SIG-M5 (cell line): ENCODE results near the gene CSF2.

Source experiments
- DNase-seq: peaks from one replicate; lab custom pipeline; 2025; lab: John Stamatoyannopoulos, UW

The CSF2 gene

GRCh38 chr5:132054697-132055440 is 18.7 kb upstream of the CSF2 start:
- DNase-seq, result no peak

GRCh38 chr5:132055441-132055807 is 18.2 kb upstream of the CSF2 start:
- DNase-seq, result no peak

GRCh38 chr5:132055808-132056609 is 17.6 kb upstream of the CSF2 start:
- no peak for DNase-seq

- DNase-seq, result no peak
Measured at GRCh38 chr5:132056610-132057497, 16.7 kb upstream of the CSF2 start.

- DNase-seq, result no peak
Measured at GRCh38 chr5:132057498-132058255, 15.9 kb upstream of the CSF2 start.

- DNase-seq, result no peak
Measured at GRCh38 chr5:132058646-132059042, 14.9 kb upstream of the CSF2 start.

GRCh38 chr5:132059043-132059695 is 14.4 kb upstream of the CSF2 start:
- DNase-seq, result no peak

- DNase-seq, result no peak
Measured at GRCh38 chr5:132059696-132060500, 13.7 kb upstream of the CSF2 start.

- no peak for DNase-seq
Measured at GRCh38 chr5:132060501-132061161, 13.0 kb upstream of the CSF2 start, which contains the start of gene IL3. TSS of gene IL3 (plus strand) at chr5:132060655. CDS start at chr5:132060707, 52 bp downstream.

- DNase-seq, result no peak
Measured at GRCh38 chr5:132063090-132063911, 10.3 kb upstream of the CSF2 start.

GRCh38 chr5:132064140-132064539 is 9.4 kb upstream of the CSF2 start:
- no peak for DNase-seq

- no peak for DNase-seq
Measured at GRCh38 chr5:132064738-132065331, 8.8 kb upstream of the CSF2 start.

- DNase-seq, result no peak
Measured at GRCh38 chr5:132065351-132065937, 8.1 kb upstream of the CSF2 start.

- DNase-seq, result no peak
Measured at GRCh38 chr5:132065951-132066701, 7.5 kb upstream of the CSF2 start.

GRCh38 chr5:132066871-132067270 is 6.7 kb upstream of the CSF2 start:
- DNase-seq, result no peak

- no peak for DNase-seq
Measured at GRCh38 chr5:132067451-132067850, 6.1 kb upstream of the CSF2 start.
